HG03571 (cell line): Measurements from ENCODE around the gene TANK.
"Not testable (repeated sequence)": the region's sequence is repeated elsewhere in the genome, so short reads cannot be mapped to it uniquely, and the experiment has no call there.

Experiments
- ATAC-seq: cut with Tn5 transposase; IDR thresholded peaks from one replicate; pipeline ENCODE4 v1.9.1; 2021; ENCODE audit not compliant: unreplicated experiment

The TANK gene

DNA sequence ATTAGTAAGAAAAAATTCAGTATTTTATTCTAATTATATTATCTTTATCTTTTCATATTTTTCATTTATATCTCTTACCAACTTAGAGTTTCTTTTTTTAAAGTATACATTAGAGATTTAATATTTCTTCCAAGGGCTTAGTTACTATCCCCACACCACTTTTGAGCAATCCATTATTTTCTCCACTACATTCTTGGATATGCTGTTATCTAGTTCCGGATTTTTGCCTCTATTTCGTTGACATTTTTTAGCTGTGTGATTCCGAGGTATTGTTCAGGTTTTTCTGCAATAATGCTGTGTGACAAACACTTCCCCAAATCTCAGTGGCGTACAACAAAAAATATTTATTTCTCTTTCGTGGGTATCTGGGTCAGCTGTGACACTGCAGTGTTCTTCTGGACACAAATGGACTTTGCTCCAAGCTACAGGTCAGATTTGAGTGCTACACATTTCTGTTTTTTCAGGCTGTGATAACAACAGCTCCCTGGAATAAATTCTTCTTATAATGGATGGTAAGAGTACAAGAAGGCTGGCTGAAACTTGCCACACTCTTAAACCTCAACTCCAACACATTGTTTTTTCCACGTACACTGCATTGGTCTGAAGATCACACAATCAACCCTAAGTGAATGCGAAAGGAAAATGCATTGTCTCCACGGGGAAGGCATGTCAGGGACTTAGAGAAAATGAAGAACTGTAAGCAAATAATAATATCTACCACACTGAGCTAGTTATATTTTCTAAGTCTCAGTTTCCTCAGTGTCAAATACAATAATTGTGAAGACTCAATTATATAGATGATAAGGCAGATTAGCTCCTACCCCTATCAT lies 97.1 kb downstream of the TANK start:
- no peak for ATAC-seq

DNA sequence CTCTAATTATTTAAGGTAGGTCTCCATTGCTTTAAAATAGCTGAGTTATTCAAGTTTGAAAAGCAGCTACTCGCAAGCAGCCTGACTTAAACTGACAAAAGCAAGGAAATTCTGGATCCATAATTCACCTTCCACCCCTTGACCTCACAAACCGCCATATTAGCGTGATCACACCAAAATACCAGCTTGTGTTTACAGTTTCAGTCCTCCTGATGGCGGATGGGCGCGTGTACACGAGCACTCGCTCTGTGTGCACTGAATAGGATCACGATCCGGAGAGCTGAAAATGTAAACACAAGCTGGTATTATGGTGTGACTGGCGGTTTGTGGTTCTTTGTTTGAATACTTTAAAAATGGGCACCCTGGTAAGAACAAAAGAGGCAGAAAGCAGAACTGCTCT lies 105.6 kb downstream of the TANK start:
- ATAC-seq = no peak

DNA sequence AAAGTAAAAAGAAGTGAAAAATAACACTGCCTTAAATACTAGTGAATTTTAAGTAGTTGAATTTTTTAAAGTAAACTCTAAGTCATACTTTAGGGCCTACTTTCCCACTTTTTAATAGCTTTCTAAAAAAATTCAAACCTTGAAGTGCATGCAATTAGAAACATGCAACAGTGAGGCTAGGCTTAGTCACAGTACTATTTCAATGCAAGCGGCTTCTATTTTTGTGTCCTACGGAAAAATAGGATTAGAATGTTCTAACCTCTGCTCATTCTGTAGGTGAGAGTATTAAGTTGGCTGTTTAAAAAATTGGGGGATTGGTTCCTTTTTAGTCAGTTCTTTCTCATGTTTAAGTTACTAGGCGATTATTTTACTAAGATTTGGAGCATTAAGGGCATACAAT lies 108.9 kb downstream of the TANK start:
- no peak for ATAC-seq

DNA sequence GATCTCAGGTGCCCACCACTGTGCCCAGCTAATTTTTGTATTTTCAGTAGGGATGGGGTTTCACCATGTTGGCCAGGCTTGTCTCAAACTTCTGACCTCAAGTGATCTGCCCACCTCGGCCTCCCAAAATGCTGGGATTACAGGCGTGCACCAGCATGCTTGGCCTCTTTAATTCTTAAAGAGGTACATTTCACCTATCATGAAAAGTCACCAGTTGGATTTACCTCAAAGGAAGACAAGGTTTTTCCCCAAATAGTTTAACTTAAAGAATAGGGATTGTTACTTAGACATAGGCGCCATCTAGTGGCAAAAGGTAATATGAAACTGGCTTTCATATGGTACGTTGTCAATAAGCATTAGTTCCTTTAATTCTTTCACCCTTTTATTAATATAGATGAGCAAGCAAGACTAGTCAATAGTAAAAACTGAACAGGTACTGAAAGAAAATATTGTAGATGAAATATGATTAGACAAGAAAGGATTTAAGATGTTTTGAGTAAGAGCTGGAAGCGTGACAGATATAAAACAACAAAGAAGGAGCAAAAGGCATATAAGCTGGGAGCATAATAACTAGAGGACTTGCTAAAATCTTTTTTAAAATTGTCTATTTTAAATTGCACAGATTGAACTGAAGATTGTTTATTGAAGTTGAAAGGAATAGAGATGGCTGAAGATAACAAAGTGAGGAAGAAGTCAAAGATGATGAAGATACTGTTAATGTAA lies 113.0 kb downstream of the TANK start:
- ATAC-seq = no peak

DNA sequence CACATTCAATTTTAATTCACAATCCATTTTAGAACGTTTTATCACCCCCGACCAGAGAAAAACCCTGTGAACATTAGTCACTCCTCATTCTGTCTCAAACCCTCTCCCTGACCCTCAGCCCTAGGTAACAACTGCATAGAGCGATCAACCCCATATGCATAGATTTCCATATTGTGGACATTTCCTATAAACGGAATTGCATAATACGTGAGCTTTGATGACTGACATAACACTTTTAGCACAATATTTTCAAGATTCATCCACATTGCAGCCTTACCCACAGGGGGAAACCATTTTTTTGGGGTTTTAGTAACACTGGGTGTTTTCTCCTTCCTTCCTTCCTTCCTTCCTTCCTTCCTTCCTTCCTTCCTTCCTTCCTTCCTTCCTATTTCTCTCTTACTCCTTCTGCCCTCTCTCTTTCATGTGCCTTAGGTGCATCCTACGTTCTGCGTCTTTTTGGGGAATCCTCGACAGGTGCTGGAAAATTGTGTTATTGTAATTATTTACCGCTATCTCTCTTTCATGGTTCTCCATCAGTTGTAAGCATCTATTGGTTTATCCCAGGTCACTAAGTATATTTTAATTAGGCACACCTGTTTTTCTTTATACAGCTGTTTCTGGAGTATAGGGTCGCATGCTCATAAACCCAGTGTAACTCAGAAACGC lies 118.5 kb downstream of the TANK start:
- ATAC-seq = not testable (repeated sequence)

DNA sequence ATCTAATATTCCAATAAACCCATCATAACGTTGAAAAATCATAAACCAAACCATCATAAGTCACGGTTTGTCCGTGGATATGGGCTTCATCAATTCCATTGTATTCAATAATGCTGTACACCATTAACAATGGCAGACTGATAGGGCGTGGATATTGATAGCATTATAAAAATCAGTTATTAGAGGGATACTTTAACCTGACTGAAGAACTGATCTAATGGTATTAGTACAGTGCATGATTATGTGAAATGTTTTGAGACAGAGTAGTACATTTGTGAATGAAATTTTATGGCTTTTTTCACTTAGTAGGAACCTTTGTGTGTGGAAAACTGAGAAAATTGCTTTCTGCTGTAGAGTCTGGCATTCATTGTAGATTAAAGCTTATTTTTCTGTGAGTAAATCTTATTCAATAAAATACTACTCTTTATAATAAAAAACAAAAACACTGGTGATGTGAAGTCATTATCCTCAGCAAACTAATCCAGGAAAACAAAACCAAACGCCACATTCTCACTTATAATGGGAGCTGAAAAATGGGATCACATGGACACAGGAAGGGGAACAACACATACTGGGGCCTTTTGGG lies 119.1 kb downstream of the TANK start:
- not testable (repeated sequence) for ATAC-seq

DNA sequence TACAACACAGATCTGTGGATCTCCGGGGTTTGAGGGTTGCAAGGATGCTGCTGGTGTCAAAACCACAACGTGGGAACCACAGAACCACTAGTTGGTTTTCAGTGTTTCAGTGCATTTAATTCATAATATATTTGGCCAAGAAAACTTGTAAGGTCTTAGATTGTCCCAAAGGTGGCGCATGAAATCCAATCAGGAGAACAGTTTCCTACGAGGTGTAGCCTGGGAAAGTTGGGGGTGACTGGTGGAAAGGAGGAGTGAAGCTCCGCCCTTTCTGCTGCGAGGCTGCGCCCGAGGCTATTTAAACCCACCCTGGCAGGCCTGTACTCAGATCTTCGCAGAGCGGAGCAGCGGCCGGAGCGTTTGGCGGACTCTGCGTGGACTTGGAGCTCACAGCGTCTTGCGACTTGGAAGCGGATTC lies 120.7 kb downstream of the TANK start:
- ATAC-seq = not testable (repeated sequence)

DNA sequence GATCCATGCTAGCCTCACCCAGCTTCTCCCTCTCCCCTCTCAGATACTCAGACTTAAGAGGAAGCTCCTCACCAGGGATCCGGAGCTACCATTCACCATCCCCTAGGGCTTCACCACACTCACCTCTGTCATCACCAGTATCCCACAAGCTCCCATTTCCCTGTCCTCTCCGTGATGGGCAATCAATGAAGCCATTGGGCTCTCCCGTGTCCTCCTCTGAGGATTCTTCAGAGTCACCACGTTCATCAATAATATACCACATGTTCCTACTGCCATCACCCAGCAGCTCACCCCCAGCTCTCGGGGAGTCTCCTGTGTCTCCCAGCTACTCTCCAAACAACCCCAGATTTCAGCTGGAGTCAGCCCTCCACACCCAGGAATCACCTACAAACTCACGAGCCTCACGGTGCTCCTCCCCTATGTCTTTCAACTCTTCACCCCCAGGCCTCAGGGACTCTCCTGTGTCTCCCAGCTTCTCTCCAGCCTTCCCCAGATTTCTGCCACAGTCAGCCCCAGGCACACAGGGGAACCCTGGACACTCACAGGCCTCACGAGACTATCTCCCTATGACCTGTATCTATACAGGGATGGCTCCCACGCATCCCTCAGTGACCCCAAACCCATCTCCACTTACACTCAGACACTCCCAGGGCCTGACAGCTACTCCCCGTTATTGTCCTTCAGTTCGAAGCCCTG lies 121.5 kb downstream of the TANK start:
- ATAC-seq = not testable (repeated sequence)

DNA sequence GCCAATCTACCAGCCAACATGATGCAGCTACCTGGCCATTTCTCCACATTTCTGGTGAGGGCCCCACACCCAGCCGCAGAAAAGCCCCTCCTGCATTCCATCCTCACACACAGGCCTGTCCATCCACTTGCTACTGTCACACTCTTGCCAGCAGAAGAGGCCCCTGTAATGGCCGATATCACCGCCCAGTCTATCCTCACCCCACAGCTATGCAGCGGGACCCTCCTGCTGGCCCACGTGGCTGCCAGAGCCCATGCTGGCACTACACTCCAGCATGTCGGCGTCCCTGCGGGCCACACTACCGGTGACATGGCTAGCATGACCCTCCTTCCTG lies 122.0 kb downstream of the TANK start:
- not testable (repeated sequence) for ATAC-seq

DNA sequence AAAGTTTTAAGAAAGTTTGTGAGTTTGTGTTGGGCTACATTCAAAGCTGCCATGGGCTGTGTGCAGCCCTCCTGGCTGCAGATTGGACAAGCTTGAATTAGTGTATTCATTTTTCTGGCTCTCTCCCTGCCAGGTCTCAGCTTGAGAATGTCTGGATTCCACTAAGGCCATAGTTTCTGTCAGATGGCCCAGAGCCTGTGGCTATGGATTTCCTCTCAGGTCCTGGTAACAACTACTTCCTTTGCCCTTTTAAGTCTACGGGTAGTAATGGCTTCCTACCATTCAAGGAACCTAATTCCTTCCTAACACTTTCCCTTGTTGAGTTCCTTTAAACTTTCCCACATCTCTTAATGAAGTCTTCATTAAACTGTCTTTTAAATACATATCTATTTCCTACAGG lies 123.7 kb downstream of the TANK start:
- ATAC-seq = no peak
